Subcutaneous adipose tissue (tissue), 4 donors: Measurements from ENCODE around the gene EGR4. TPM values are rescaled to one million over a fixed set of nuclear protein-coding genes. Genes with fewer than 3 reads are reported as not detected.

Experiments
- CTCF ChIP-seq: fragments of 450-650 bp; IDR thresholded peaks from one replicate; pipeline ENCODE4 v1.5.1; 2016; ENCODE audit warnings: low read depth, mild to moderate bottlenecking, control low read depth, antibody characterized with exemption, moderate library complexity
- total RNA-seq, 4 donors: library from RNA; depleted of rRNA; stranded (reverse); fragments of >200 nt; gene quantifications; one replicate each; pipeline ENCODE4 v1.1.0, GENCODE V29; 2016

Gene EGR4
- total RNA-seq, 4 donors from 2014 or later: not detected

GRCh38 chr2:73324126-73324725, 30.9 kb upstream of the EGR4 start:
- no peak for TF ChIP-seq CTCF

GRCh38 chr2:73323551-73323950, 30.2 kb upstream of the EGR4 start:
- no peak for TF ChIP-seq CTCF

GRCh38 chr2:73314441-73314840, 21.1 kb upstream of the EGR4 start:
- TF ChIP-seq CTCF: no peak

GRCh38 chr2:73307720-73308119, 14.4 kb upstream of the EGR4 start:
- TF ChIP-seq CTCF: no peak

GRCh38 chr2:73301636-73302035, 8.3 kb upstream of the EGR4 start:
- TF ChIP-seq CTCF: no peak

- TF ChIP-seq CTCF: no peak
Observed at GRCh38 chr2:73300926-73301325, 7.6 kb upstream of the EGR4 start.

- no peak for TF ChIP-seq CTCF
Observed at GRCh38 chr2:73297586-73297985, 4.2 kb upstream of the EGR4 start.

GRCh38 chr2:73297151-73297559, 3.8 kb upstream of the EGR4 start:
- TF ChIP-seq CTCF: no peak
